HepG2 (cell line): ENCODE measurements around the gene LCP2.

Source experiments
- BHLHE40 ChIP-seq: IDR thresholded peaks from 2 replicates; pipeline ENCODE4 v1.6.1; 2011; ENCODE audit warnings: low read length, improper control_type of control experiment
- CEBPB ChIP-seq: IDR thresholded peaks from 2 replicates; pipeline ENCODE4 v1.6.1; 2011; ENCODE audit warnings: low read depth, low read length, improper control_type of control experiment, borderline replicate concordance
- POLR2A ChIP-seq, 2 experiments: IDR thresholded peaks; 2 replicates each; pipeline ENCODE4 v1.6.1; 2011; ENCODE audit warnings: low read depth in 2 of 2, low read length in 2 of 2, mild to moderate bottlenecking in 1 of 2, moderate library complexity in 1 of 2; ENCODE audit not compliant: insufficient read depth in 1 of 2
- SALL2 ChIP-seq: sonication (generic); formaldehyde crosslinking; IDR thresholded peaks from 2 replicates; pipeline ENCODE4 v1.8.1; 2023; ENCODE audit warnings: mild to moderate bottlenecking, missing genetic modification reagents, inconsistent platforms
- SP2 ChIP-seq: sonication (generic); formaldehyde crosslinking; IDR thresholded peaks from 2 replicates; pipeline ENCODE4 v1.5.1; 2020; ENCODE audit warnings: mild to moderate bottlenecking, missing genetic modification reagents
- TCF12 ChIP-seq, 2 experiments: fragments of 450-650 bp in 1 of 2; sonication (generic) in 1 of 2; formaldehyde crosslinking in 1 of 2; IDR thresholded peaks; 2 replicates each; pipeline versions ENCODE4 v1.6.1 to v1.8.0; 2017 to 2022; ENCODE audit warnings: antibody characterized with exemption in 1 of 2, mild to moderate bottlenecking in 1 of 2, missing genetic modification reagents in 1 of 2, moderate library complexity in 1 of 2
- ZNF343 ChIP-seq: sonication (generic); formaldehyde crosslinking; IDR thresholded peaks from 2 replicates; pipeline ENCODE4 v1.4.0; 2020; ENCODE audit warnings: mild to moderate bottlenecking, missing genetic modification reagents
- ZNF883 ChIP-seq: sonication (generic); formaldehyde crosslinking; IDR thresholded peaks from 2 replicates; pipeline ENCODE4 v1.5.1; 2020; ENCODE audit warnings: mild to moderate bottlenecking, missing genetic modification reagents; ENCODE audit errors: not compliant biosample characterization
- ZSCAN31 ChIP-seq: sonication (generic); formaldehyde crosslinking; IDR thresholded peaks from 2 replicates; pipeline ENCODE4 v1.5.0; 2020; ENCODE audit warnings: low read depth, mild to moderate bottlenecking, missing genetic modification reagents
- TF ChIP-seq, protein P1 (sequence below): sonication (generic); formaldehyde crosslinking; IDR thresholded peaks from 2 replicates; pipeline ENCODE4 v1.5.0; 2020; ENCODE audit warnings: missing genetic modification reagents
- TF ChIP-seq, protein P2 (sequence below): sonication (generic); formaldehyde crosslinking; IDR thresholded peaks from 2 replicates; pipeline ENCODE4 v1.4.0; 2020; ENCODE audit warnings: missing genetic modification reagents, borderline replicate concordance
- TF ChIP-seq, protein P3 (sequence below): sonication (generic); formaldehyde crosslinking; IDR thresholded peaks from 2 replicates; pipeline ENCODE4 v1.5.0; 2020; ENCODE audit warnings: mild to moderate bottlenecking, missing genetic modification reagents, moderate library complexity

DNA sequence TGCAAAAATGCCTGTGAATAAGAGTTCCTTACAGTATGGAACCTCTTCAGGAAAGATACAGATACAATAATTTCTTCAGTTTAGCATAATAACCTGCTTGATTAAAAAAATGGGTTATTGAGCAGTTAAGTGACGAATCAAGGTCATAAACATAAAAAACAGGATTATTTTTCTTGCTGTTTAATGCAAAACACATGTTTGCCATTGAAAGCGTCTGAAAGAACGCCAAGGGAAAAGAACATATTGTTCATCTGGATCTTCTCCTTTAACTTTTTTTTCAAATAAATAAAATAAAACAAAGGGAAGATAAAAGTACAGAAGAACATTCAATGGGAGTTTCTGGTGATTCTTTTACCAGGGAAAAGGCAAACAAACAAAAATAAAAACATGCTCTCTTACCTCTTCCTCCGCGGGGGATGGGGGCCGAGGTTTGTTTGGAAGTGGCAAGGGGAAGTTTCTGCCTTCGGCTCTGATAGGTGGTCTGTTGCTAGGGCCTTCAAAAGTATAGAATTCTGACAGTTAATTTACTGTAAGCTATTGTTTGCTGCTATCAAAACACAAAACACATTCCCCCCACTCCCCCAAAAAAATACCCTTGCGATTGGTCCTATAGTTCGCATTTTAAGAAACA, 44.7 kb downstream of the LCP2 start:
- TF ChIP-seq, protein P1, sequence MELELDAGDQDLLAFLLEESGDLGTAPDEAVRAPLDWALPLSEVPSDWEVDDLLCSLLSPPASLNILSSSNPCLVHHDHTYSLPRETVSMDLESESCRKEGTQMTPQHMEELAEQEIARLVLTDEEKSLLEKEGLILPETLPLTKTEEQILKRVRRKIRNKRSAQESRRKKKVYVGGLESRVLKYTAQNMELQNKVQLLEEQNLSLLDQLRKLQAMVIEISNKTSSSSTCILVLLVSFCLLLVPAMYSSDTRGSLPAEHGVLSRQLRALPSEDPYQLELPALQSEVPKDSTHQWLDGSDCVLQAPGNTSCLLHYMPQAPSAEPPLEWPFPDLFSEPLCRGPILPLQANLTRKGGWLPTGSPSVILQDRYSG (CRISPR knock-in tag), result no peak
- TF ChIP-seq TCF12 (IDR thresholded peaks at IDR 0.05) (no peak), TCF12 (CRISPR knock-in tag; IDR thresholded peaks at IDR 0.05) (no peak), SALL2 (no peak), BHLHE40 (no peak), ZNF883 (no peak), ZSCAN31 (CRISPR knock-in tag) (no peak), ZNF343 (CRISPR knock-in tag) (no peak), CEBPB (no peak), POLR2A (IDR thresholded peaks at IDR 0.05; ENCODE audit: insufficient read depth in 1 of 2, low read depth in 2 of 2, low read length in 2 of 2) (no peak), SP2 (no peak)
- TF ChIP-seq, protein P2, sequence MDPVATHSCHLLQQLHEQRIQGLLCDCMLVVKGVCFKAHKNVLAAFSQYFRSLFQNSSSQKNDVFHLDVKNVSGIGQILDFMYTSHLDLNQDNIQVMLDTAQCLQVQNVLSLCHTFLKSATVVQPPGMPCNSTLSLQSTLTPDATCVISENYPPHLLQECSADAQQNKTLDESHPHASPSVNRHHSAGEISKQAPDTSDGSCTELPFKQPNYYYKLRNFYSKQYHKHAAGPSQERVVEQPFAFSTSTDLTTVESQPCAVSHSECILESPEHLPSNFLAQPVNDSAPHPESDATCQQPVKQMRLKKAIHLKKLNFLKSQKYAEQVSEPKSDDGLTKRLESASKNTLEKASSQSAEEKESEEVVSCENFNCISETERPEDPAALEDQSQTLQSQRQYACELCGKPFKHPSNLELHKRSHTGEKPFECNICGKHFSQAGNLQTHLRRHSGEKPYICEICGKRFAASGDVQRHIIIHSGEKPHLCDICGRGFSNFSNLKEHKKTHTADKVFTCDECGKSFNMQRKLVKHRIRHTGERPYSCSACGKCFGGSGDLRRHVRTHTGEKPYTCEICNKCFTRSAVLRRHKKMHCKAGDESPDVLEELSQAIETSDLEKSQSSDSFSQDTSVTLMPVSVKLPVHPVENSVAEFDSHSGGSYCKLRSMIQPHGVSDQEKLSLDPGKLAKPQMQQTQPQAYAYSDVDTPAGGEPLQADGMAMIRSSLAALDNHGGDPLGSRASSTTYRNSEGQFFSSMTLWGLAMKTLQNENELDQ (CRISPR knock-in tag), result no peak
- TF ChIP-seq, protein P3, sequence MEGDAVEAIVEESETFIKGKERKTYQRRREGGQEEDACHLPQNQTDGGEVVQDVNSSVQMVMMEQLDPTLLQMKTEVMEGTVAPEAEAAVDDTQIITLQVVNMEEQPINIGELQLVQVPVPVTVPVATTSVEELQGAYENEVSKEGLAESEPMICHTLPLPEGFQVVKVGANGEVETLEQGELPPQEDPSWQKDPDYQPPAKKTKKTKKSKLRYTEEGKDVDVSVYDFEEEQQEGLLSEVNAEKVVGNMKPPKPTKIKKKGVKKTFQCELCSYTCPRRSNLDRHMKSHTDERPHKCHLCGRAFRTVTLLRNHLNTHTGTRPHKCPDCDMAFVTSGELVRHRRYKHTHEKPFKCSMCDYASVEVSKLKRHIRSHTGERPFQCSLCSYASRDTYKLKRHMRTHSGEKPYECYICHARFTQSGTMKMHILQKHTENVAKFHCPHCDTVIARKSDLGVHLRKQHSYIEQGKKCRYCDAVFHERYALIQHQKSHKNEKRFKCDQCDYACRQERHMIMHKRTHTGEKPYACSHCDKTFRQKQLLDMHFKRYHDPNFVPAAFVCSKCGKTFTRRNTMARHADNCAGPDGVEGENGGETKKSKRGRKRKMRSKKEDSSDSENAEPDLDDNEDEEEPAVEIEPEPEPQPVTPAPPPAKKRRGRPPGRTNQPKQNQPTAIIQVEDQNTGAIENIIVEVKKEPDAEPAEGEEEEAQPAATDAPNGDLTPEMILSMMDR (CRISPR knock-in tag), result no peak
